GM21381 (cell line): ENCODE data around the gene SPATA2L.

ENCODE experiments used
- ATAC-seq: cut with Tn5 transposase; IDR thresholded peaks from one replicate; pipeline ENCODE4 v1.9.1; 2021; ENCODE audit warnings: mild to moderate bottlenecking, moderate library complexity; ENCODE audit not compliant: unreplicated experiment

The SPATA2L gene

GRCh38 chr16:89729293-89729692 is 27.8 kb upstream of the SPATA2L start:
- ATAC-seq: no peak

- no peak for ATAC-seq
These were observed 26.1 kb upstream of the SPATA2L start for GRCh38 chr16:89727406-89728120.

- ATAC-seq: no peak
These were observed 22.1 kb upstream of the SPATA2L start for GRCh38 chr16:89723279-89724250.

DNA sequence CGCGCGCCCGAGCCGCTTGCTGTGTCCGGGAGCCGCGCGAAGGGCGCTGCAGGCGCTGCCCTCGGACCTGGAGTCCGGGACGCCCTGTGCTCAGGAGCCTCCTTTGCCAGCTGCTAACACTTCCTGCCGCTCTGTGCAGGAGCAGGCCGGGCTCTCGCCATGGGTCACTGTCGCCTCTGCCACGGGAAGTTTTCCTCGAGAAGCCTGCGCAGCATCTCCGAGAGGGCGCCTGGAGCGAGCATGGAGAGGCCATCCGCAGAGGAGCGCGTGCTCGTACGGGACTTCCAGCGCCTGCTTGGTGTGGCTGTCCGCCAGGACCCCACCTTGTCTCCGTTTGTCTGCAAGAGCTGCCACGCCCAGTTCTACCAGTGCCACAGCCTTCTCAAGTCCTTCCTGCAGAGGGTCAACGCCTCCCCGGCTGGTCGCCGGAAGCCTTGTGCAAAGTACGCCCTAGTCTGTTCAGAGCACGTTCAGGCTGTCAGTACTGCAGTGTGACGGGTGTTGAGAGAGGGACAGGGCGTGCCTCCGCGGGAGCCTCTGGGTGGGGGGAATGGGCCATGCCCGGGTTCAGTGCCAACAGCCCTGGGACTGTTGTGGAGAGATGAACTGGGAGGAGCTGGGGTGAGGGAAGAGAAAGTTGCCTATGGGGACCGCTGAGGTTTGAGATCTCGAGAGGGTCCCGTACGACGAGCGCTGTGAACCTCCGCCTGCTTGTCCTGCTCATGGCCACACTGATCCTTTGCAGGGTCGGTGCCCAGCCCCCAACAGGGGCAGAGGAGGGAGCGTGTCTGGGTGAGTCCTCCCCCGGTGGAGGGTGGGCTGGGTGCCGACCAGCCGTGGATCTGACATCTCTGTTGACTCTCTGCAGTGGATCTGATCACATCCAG is 21.1 kb upstream of the SPATA2L start:
- ATAC-seq: no peak

GRCh38 chr16:89721546-89722391 is 20.3 kb upstream of the SPATA2L start:
- peak; percentile 41 for ATAC-seq

GRCh38 chr16:89720813-89721545 is 19.5 kb upstream of the SPATA2L start, which contains the start of the genes VPS9D1 and ZNF276:
Gene VPS9D1 (minus strand): TSS chr16:89720898. CDS start chr16:89720861, 37 bp downstream.
Gene ZNF276 (plus strand): TSS chr16:89721537. CDS start chr16:89721641, 104 bp downstream.
- peak; percentile 47 for ATAC-seq

- ATAC-seq: peak; percentile 18
These were observed 19.0 kb upstream of the SPATA2L start for GRCh38 chr16:89720551-89720812.

GRCh38 chr16:89717688-89718505 is 16.4 kb upstream of the SPATA2L start:
- ATAC-seq: no peak

GRCh38 chr16:89716916-89717687 is 15.6 kb upstream of the SPATA2L start:
- ATAC-seq: no peak

DNA sequence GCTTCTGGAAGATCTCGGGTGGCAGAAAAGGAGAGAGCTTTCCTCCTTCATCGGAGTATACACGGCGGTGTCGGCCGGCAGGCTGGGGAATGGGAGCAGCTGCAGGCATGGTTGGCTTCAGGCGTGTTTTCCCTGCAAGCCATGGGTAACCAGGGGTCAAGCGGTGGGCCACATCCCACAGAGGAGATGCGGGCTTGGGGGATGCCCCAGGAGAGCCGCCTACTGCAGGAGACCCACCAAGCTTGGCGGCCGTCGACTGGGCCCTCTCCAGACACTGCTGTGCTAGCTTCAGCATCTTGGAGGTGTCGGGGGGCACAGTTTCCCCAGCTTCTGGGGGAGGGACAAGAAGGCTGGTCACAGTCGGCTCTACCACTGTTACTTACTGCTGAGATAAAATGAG is 15.0 kb upstream of the SPATA2L start:
- no peak for ATAC-seq

GRCh38 chr16:89712274-89712781 is 10.8 kb upstream of the SPATA2L start:
- ATAC-seq: no peak

- no peak for ATAC-seq
These were observed 10.2 kb upstream of the SPATA2L start for GRCh38 chr16:89711601-89712273.

- ATAC-seq: no peak
These were observed 9.4 kb upstream of the SPATA2L start for GRCh38 chr16:89710709-89711564.

DNA sequence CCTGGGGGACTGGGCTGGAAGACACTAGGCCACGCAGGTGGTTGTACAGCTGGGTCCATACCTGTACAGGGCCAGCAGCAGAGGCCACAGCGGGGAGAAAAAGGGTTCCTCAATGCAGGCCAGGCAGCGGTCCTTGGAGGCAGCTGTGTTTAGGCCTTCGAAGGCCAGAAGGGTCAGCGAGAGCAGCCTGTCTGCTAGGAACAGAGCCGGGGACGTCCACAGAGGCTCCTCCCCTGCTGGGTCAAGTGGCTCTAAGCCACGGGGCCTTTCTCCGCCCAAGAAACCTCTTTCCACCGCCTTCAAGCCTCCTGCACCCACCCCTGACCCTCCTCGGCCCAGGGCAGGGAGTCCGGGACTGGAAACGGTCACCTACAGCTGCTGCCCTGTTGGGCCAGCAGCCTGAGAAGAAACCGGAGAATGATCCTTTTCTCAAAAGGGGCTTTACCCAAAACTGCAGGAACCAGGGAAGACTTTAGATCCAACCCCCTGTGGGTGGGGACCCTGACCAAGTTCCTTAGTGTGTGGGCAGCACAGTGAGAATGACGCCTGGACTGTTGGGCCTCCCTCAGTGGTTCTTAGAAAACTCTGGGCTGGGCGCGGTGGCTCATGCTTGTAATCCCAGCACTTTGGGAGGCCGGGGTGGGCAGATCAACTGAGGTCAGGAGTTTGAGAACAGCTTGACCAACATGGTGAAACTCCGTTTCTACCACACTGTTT is 8.4 kb upstream of the SPATA2L start:
- no peak for ATAC-seq

DNA sequence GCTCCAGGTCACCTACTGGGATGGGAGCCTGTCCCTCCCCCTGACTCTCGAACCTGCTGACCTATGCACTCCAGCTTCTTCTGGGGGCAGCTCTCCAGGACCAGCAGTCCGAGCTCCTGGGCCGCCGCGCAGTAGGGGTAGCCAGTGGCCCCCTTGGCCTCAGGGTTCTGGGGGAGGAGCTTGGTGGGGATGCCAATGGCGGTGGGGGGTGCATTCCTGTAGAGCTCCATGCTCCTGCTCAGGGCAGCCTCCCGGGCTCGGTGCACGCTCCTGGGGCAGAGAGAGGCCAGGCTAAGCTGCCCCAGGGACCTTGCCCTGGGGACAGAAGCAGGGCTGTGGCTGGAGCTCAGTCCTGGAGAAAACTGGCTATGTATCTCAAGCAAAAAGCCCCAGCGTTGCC is 7.7 kb upstream of the SPATA2L start:
- no peak for ATAC-seq
